C4-2B (cell line): ENCODE measurements around the gene C1orf185.

Experiments used
- CTCF ChIP-seq: fragments of 450-650 bp; conservative IDR thresholded peaks from 2 replicates; pipeline ENCODE4 v1.5.1; 2017; ENCODE audit warnings: mild to moderate bottlenecking
- ZFX ChIP-seq: fragments of 450-650 bp; IDR thresholded peaks from 2 replicates; pipeline ENCODE4 v1.6.1; 2017

GRCh38 chr1:51093581-51093980, 8.4 kb upstream of the C1orf185 start:
- no peak for TF ChIP-seq CTCF
- no peak for TF ChIP-seq ZFX
